ENCODE measurements around the gene COL4A5.
"Not testable (repeated sequence)": the region's sequence is repeated elsewhere in the genome, so short reads cannot be mapped to it uniquely, and the experiment has no call there.

Gene COL4A5

DNA sequence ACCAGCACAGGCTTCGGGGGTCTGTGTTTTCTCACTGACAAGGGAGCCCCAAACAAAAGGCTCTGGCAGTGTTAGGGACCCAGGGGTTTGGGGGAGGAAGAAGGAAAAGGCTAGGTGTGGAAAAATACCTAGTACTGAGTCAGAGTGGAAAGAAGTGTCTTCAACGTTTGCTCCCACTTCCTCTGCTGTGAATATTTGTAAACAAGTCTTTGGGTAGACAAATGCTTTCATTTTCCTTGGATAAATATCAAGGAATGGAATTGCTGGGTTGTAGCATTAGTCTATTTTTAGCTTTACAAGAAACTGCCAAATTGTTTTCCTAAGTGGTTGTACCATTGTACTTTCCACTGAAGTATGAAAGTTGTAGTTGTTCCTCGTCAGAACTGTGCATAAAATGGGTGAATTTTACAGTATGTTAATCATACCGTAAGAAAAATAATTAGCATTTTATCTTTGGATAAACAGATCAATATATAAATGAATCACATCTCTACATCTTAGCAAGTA, 17.4 kb downstream of the COL4A5 start:
- no peak for DNase-seq

DNA sequence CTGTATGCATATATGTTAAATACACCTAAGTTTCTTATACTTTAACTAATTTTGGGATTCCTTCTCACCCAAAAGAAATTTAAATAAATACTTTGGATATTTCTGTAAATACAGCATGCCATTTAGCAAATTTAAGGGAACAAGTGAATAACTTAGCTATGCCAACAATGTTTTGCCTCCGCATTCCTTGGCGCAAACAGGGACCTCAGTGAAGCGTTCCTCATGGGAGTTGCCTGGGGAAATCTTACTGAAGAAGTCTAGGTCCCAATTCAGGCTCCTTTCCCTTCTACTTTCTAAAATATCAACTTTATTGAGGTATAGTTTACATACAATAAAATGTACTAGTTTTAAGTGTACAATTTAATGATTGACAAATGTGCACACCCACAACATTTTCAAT, 25.0 kb downstream of the COL4A5 start:
- DNase-seq, result no peak

DNA sequence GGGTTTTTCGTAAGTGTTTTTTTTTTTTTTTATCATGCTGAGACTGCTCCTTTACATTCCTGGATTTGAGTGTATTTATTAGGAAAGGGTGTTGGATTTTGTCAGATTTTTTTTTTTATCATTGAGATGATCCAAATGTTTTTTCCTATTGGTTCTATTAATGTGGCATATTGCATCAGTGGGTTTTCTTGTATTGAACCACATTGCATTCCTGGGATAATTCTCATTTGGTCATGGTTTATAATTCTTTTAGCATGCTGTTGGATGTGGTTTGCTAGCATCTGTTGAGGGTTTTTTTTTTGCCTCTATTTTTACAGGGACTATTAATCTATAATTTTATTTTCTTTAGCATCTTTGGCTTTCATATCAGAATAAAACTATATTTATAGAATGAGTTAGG, 28.8 kb downstream of the COL4A5 start:
- DNase-seq, result no peak

DNA sequence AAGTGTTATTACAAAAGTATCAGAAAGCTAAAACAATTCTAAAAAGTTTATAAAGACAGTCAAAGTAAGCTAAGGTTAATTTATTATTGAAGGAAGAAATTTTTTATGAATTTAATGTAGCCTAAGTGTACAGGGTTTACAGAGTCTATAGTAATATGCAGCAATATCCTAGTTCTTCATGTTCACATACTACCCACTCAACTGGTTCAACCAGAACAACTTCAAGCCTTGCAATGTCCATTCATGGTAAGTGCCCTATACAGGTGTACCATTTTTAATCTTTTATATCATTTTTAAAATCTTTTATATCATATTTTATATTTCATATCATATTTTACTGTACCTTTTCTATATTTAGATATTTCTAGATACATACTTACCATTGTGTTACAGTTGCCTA, 34.3 kb downstream of the COL4A5 start:
- no peak for DNase-seq

DNA sequence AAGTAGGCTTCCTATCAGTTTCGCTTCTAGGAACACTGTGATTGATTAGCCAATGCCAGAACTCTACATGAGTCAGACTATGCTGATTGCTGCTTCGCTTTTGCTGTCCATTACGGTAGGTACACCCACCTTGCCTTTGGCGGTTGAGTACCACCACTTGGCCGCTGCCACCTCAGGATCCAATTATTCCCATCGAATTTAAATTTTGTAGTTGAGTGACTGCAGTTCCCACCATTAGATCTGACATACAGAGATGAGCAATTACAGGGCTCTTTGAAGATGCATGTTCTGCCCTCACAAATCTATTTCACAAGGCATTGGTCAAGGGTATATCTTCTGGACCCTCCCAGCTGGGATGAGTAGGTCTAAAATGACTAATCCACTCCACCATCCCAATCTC, 41.9 kb downstream of the COL4A5 start:
- DNase-seq, result not testable (repeated sequence)

GRCh38 chrX:108484251-108484650, 44.6 kb downstream of the COL4A5 start:
- no peak for DNase-seq

- no peak for DNase-seq
Observed at GRCh38 chrX:108485960-108486359, 46.3 kb downstream of the COL4A5 start.

DNA sequence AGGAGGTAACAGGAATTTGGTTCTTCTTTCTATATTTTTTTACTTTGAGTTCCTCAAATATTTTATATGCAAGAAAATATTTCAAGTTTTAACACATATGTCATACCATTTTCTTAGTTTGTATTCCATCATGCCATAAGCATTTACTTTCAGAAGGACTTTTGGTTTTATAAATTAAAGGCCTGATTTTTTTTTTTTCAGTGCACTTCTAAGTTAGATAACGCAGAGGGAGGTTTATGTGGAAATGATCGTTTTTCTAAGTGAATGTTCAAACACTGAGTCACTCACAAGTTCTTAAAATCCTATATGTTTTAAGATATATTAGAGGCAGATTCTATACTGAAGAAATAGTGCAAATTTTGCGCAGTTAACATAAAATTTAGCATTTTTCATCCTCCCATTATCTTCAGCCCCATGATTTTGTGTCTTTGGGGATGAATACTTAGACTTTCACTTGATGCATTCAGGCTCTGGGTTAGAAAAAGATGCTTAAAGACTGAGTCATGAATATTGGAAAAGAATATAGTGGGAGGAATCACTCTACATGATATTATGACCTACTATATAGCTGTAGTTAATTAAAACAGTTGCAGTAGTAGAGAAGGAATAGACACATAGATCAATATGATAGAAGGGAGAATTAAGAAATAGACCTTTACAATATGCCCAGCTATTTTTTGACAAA, 54.9 kb downstream of the COL4A5 start:
- DNase-seq, result no peak

DNA sequence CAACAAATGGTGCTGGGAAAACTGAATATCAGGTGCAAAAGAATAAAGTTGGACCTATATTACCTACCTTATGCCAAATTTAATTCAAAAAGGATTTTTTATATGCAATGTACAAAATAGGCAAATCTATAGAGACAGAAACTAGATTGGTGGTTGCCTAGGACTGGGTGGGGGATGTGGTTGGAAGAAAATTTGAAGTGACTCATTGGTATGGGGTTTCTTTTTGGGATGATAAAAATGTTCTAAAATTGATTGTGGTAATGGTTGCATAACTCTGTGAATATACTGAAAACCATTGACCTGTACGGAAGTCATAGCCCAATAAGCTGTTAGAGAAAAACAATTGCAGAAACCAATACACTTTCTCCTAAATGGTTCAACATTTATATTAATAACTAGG, 72.1 kb downstream of the COL4A5 start:
- no peak for DNase-seq

DNA sequence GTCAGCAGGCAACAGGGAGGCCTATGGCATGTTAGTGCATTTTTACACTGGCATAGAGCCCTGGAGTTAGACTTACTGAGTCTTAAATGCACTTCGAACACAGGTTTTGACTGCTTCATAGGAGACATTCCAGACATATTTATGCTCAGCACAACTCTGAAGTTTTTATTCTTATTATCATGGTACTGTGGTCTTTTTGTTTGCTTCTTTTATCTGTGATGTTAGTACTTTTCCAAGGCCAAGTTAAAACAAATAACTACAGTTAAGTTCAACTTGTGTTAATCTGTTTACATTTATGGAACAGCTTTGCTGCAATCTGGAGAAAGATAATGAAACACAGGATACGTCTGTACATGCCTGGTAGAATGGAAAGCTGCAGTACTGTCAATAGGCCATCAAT, 76.5 kb downstream of the COL4A5 start:
- DNase-seq, result no peak

DNA sequence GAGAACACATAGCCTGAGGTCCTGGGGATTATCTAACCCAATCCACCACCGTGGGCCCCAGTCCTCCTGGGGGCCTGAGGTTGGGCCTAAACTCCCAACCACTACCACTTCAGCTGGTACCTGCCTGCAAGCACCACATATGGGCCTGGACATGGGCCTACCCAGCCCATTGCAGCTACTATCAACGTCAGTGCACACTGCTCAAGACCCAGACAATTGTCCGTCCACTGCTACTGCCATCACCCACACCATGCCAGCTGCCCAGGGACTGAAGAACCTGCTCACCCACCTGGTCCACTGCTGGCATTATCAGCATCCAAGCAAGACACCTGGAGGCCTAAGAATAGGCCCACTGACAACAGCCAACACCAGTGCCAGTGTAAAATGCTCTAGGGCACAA, 88.1 kb downstream of the COL4A5 start:
- no peak for DNase-seq

DNA sequence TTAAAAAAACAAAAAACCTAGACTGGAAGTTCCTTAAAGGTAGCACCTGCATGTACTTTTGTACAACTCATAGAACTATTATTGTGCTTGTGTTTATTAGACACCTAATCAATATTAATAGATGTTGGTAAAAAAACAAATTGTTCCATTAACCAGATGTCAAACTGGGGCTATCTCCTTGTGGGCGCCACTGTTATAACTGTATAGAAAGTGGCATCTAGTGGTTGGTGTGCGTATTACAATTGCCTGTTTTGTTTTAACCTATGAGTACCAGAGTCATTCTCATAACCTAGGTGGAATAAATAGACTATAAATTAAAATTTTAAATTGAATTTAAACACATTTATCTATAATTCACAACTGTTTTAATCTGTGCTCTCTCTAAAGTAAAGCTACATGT, 97.4 kb downstream of the COL4A5 start:
- no peak for DNase-seq

GRCh38 chrX:108541286-108541685, 101.6 kb downstream of the COL4A5 start:
- DNase-seq, result no peak

DNA sequence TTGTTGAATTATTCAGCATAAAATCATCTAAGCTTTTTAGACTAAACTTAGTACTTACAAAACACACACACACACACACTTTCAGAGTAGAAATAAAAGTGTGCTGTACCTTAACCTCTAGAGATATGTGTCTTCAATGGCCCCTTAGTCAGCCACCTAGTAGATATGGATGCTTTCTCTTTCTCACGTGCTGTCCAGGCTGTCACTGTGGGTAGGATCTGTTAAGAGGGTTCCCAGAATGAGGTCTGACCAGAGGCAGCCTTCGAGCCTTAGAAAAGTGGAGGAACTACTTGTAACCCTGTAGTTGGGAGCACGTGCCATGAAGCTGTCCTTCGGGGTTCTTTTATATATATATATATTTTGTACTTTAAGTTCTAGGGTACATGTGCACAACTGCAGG, 117.9 kb downstream of the COL4A5 start:
- no peak for DNase-seq

- DNase-seq, result no peak
Observed at GRCh38 chrX:108558217-108558616, 118.6 kb downstream of the COL4A5 start.

DNA sequence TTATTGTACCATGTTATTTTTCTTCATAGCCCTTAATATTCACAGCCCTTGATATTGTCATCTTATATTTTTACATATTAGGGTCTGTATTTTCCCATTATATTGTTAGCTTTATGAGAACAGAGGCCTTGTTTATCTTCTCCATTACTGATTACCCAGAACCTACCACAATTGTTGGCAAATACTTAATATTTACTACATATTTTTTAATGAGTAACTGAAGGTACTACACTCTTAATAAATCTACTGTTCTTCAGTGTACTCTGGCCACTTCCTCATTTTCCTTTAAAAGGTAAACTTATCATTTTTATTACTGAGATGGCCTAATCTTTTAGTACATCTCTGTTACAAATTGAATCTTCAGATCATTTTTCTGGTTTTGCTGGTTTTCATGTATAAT, 133.5 kb downstream of the COL4A5 start:
- DNase-seq, result no peak

- no peak for DNase-seq
Observed at GRCh38 chrX:108582151-108582550, 142.5 kb downstream of the COL4A5 start.

GRCh38 chrX:108584617-108585211, 145.1 kb downstream of the COL4A5 start:
- no peak for DNase-seq

DNA sequence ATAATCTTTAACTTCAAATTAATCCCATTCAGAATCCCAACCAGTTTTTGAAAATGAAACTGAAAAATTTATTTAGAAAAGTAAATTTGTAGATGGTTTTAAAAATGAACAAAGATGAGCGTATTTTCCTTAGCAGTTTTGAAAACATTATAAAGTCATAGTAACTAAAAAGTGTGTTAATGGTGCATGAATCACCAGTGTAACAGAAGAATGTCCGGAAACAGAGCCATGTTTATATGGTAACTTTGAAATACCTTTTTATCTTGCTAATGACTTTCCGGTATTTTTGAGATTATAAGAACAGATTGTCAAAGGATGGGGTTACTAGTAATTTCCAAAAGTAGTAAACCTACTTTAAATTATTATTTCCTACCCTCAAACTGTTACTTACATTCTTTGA, 150.9 kb downstream of the COL4A5 start:
- no peak for DNase-seq

GRCh38 chrX:108601276-108601675, 161.6 kb downstream of the COL4A5 start:
- DNase-seq, result no peak

DNA sequence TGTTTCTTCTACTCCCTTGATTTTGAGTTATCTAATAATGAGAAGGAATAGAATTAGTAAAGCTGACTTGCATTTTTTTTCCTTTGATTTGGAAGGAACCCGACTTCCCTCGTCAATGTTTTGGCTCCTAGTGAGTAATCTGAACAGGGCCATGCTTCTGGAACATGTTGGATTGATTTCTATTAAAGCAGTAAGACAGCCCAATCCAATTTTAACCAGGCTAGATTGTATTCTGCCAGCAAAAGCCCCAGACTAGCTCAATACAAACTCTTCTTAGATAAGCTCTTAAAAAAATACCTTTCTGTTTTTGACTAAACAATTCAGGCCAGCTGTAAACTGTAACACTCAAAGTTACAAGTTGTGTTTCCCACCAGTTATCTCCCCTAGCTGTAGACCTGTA, 170.5 kb downstream of the COL4A5 start:
- no peak for DNase-seq

DNA sequence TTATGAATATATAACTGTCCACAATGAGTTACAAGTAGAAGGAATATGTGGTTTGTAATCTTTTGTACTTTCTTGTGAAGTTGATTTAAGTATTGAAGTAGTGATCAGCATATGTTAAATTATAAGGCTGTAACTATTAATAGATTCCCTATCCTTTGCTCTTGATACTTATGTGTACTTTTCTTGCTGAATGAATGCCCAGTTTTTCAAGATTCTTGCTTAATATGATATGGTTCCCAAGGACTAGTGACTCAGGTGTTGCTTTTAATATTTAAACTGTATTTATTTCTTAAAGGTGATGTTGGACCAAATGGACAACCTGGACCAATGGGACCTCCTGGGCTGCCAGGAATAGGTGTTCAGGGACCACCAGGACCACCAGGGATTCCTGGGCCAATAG, 175.0 kb downstream of the COL4A5 start:
- DNase-seq, result no peak

DNA sequence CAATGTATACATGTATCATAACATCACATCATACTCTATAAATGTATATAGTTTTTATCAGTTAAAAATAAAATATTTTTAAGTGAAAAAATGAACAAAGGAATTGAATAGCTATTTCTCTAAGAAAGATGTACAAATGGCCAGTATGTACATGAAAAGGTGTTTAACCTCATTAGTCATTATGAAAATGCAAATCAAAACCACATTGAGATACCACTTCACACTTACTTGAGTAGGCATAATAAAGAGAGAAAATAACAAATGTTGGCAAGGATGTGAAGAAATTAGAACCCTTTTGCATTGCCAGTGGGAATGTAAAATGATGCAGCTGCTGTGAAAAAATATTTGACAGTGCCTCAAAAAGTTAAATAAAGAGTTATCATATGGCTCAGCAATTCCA, 201.2 kb downstream of the COL4A5 start:
- DNase-seq, result no peak

- no peak for DNase-seq
Observed at GRCh38 chrX:108641589-108642272, 202.1 kb downstream of the COL4A5 start.

Measured in activated CD8-positive, alpha-beta memory T cell treated with anti-CD3 and anti-CD28 coated beads, Interleukin-2, amount 50 U/mL, for 48 hours (primary cell).